Epithelial cell of umbilical artery (primary cell): ENCODE measurements around the gene GPR61. TPM values are rescaled to one million over a fixed set of nuclear protein-coding genes. Genes with fewer than 3 reads are reported as not detected.

ENCODE experiments used
- total RNA-seq: library from RNA; depleted of rRNA; stranded (reverse); fragments of >200 nt; gene quantifications from 2 replicates; pipeline ENCODE4 v1.2.3, GENCODE V29; 2014

GPR61 gene, protein sequence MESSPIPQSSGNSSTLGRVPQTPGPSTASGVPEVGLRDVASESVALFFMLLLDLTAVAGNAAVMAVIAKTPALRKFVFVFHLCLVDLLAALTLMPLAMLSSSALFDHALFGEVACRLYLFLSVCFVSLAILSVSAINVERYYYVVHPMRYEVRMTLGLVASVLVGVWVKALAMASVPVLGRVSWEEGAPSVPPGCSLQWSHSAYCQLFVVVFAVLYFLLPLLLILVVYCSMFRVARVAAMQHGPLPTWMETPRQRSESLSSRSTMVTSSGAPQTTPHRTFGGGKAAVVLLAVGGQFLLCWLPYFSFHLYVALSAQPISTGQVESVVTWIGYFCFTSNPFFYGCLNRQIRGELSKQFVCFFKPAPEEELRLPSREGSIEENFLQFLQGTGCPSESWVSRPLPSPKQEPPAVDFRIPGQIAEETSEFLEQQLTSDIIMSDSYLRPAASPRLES
- not detected in 2 replicates for total RNA-seq

DNA sequence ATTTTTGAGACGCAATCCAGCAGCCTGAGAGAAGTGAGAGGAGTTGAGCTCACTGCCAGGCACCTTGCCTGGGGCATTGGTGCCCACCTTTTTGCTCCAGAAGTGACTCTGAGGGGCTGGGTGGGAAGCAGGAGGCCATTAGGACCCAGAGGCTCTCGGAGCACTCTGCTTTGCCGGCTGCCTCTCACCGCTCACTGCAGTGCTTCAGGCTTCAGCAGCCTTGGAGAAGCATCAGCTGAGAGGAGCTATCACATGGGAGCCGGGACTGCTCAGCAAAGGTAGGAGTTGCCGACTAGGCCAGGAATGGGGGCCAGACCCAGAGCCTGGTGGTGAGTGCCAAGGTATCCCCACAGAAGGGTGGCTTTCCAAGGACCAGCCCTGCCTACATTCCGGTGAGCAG lies at the start of gene GPR61:
Gene GPR61 (plus strand): TSS at position 197 of the 400 bp plus-strand sequence. CDS start 3,151 bp downstream, outside the sequence.

DNA sequence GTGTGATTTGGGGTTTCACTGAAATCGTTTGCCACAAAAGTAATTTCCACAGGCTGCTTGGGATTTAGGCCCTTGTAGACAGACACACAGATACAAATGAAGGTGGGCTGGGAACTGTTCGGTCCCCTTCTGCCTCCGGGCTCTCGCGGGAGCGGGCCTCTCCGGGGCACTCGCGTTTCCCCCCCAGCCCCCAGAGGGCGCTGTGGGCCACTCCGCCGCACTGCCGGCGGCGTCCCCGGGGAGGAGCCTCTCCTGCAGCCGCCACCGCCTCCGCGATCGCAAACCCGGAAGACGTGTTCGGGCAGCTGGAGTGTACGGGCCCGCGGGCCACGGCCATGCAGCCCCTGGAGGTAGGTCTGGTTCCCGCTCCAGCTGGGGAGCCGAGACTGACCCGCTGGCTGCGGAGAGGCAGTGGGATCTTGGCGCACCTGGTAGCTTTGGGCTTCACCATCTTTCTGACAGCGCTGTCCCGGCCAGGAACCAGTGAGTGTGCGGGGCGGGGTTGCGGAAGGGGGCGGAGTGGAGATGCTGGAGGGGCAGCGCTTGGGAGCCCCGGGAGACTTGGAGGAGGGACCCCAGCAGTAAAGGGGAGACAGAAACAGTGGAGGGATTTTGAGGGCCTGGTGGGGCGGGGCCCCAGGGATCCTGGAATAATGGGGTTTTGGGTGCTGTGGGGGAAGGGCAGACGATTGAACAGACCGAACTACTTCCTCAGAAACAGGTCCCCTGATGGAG lies 45.7 kb upstream of the GPR61 start, which contains the start of gene CYB561D1:
Gene CYB561D1 (plus strand): TSS at position 290 of the 735 bp plus-strand sequence. CDS start 46 bp downstream, at position 336.

DNA sequence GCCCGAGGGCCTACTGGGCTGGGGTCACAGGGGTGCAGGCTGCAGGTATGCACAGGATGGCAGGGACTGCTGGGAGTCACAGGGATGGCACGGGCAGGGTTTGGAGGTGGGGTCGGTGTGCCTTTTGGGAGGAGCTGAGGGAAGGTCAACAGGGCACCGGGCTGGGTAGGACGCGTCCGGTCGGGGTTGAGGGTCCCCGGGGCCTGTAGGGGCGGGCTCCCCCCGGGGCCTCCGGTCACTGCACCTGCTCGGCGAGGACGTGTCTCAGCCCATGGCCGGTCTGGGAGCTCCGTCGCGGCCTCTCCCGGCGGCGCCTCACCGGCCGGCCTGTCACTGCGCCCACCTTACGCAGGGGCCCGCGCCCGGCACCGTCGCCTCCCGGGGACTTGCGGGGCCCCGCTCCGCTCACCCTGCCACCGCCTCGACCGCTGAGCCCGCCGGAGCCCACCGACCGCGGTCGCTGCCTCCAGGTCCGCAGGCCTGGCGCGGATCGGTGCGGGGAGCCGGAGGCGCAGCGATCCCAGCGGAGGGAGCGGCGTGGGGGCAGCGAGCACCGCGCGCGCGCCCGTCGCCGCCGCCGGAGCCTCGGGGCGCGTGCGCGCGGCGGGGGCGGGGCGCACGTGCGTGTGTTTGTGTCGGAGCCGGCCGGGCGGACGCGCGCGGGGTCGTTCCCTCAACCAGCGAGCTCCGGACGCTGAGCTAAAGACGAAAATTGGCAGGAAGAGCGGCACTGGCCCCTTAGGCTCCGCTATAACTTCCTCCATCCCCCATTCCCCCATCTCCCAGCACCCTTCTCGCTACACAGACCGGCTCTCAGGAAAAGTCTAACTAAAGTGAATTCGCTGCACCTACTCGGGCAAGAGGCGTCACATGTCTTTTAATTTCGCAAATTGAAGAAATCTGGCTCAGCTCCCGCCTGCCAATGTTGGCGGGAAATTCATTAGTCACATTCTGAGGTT lies 30.2 kb upstream of the GPR61 start, which contains the start of gene AMIGO1:
Gene AMIGO1 (minus strand): TSS at position 552 of the 959 bp plus-strand sequence. CDS start 815 bp downstream, outside the sequence.

DNA sequence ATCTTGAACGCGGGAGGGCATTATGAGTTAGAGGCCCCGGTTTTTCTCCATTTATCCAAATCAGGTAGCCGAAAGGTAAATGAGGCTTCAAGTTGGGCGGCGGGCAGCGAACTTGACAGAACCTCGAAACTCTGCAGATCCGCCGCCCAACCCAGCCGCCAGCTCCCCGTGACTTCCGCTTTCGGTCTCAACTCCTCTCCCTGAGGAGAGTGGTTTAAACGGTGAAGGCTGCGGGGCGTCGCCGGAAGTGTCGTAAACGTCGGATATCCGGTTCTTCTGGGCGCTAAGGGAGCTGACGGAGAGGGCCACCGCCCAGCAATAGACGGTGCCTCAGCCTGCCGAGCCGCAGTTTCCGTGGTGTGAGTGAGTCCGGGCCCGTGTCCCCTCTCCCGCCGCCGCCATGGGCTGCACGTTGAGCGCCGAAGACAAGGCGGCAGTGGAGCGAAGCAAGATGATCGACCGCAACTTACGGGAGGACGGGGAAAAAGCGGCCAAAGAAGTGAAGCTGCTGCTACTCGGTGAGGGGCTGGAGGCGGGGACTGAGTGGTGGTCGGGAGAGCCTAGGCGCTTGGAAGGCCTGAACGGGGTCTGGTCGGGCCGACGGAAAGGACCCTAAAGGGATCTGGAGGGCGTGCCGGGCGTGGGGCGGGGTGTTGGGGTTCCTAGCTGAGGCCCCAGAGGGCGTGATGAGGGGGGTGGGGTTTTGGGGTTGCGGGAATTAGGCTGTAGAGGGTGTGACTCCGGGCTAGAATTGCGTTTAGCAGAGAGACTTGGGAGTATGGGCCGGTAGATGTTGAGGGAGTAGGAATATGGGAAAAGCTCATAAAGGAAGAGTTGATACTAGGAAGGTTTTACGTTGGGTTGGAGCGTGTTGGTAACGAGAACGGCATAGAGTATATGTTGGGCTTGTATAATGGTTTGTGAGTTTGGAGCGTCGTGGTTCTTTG lies 8.9 kb downstream of the GPR61 start, which contains the start of gene GNAI3:
Gene GNAI3 (plus strand): TSS at position 295 of the 947 bp plus-strand sequence. CDS start 106 bp downstream, at position 401.

Other genes starting within 250 kb of the GPR61 start
- gene MYBPHL, start 232.9 kb upstream of the GPR61 start, total RNA-seq: not detected in 2 replicates
- 15.3 and 19.6 TPM in 2 replicates for gene SORT1, start 142.0 kb upstream of the GPR61 start, total RNA-seq
- 79.8 and 93.9 TPM in 2 replicates for gene PSMA5, start 113.4 kb upstream of the GPR61 start, total RNA-seq
- not detected in 2 replicates for gene SYPL2, start 73.3 kb upstream of the GPR61 start, total RNA-seq
- gene ATXN7L2, start 56.0 kb upstream of the GPR61 start, total RNA-seq: 1.9 and 2.1 TPM in 2 replicates
- gene CYB561D1, start 45.8 kb upstream of the GPR61 start, total RNA-seq: 3.3 and 4.5 TPM in 2 replicates
- gene AMIGO1, start 30.1 kb upstream of the GPR61 start, total RNA-seq: 0.65 and 0.76 TPM in 2 replicates
- 19.2 and 21.9 TPM in 2 replicates for gene GNAI3, start 8.7 kb downstream of the GPR61 start, total RNA-seq
- gene GNAT2, start 79.7 kb downstream of the GPR61 start, total RNA-seq: 0.32 TPM in 1 of 2 replicates, not detected in the other
- 41.3 and 51.7 TPM in 2 replicates for gene AMPD2, start 80.0 kb downstream of the GPR61 start, total RNA-seq
- gene GSTM4, start 116.2 kb downstream of the GPR61 start, total RNA-seq: 1.5 and 2.3 TPM in 2 replicates
- 0.32 and 4.3 TPM in 2 replicates for gene GSTM2, start 128.2 kb downstream of the GPR61 start, total RNA-seq
- gene GSTM1, start 147.9 kb downstream of the GPR61 start, total RNA-seq: 0.32 and 2.6 TPM in 2 replicates
- 0.65 and 0.76 TPM in 2 replicates for gene GSTM5, start 172.4 kb downstream of the GPR61 start, total RNA-seq
- gene GSTM3, start 201.2 kb downstream of the GPR61 start, total RNA-seq: 24.6 and 38.7 TPM in 2 replicates
- gene EPS8L3, start 224.1 kb downstream of the GPR61 start, total RNA-seq: not detected in 2 replicates